Activated CD4-positive, alpha-beta T cell treated with anti-CD3 and anti-CD28 coated beads, Interleukin-2, amount 10 ng/mL, durations not matched to agents 24 days and 14 days (primary cell): ENCODE results near the gene DACT3. TPM values are rescaled to one million over a fixed set of nuclear protein-coding genes. Genes with fewer than 3 reads are reported as not detected.
A peak's percentile ranks its signal among the peaks of the same experiment; 100 is the strongest.

Experiments used
- DNase-seq: peaks from one replicate; pipeline ENCODE4 v3.0.0; 2022
- H3K27ac Mint-ChIP-seq: one replicate; pipeline ENCODE4 v1.8.0; 2022; ENCODE audit warnings: mild to moderate bottlenecking, mixed read lengths
- H3K27me3 Mint-ChIP-seq: one replicate; pipeline ENCODE4 v1.8.0; 2022; ENCODE audit warnings: mixed read lengths
- H3K36me3 Mint-ChIP-seq: one replicate; pipeline ENCODE4 v1.8.0; 2022; ENCODE audit warnings: low read depth, mild to moderate bottlenecking, mixed read lengths
- H3K4me1 Mint-ChIP-seq: one replicate; pipeline ENCODE4 v1.8.0; 2021; ENCODE audit warnings: mixed read lengths
- H3K4me3 Mint-ChIP-seq: one replicate; pipeline ENCODE4 v1.8.0; 2022; ENCODE audit warnings: mild to moderate bottlenecking, moderate library complexity, mixed read lengths
- H3K9me3 Mint-ChIP-seq: one replicate; pipeline ENCODE4 v1.8.0; 2021; ENCODE audit warnings: mixed read lengths
- intact Hi-C: fragments of 100-400 bp; cut with micrococcal nuclease; formaldehyde crosslinking; loops from one replicate; pipeline ENCODE4 v1.15.1; 2023
- total RNA-seq: library from RNA; stranded (reverse); gene quantifications from 2 replicates; pipeline ENCODE4 v1.2.3, GENCODE V29; 2022

Gene DACT3
- total RNA-seq, result 3.2 and 3.7 TPM in 2 replicates

- Mint-ChIP-seq H3K27ac (peak within 1 kb of the TSS; percentile 85), H3K36me3 (peaks cover 2% of the 10 kb centered on the region), H3K4me1 (peaks cover 15% of the 10 kb centered on the region), H3K4me3 (peak within 1 kb of the TSS; percentile 80), H3K27me3 (peaks cover 29% of the 10 kb centered on the region), H3K9me3 (no peaks in the 10 kb centered on the region)
- DNase-seq, result peak; percentile 100
- intact Hi-C loops, result loop anchor here (1.0 to 5.0 kb wide), 2 partner anchors 27 to 314 kb away; partner anchors contain the start of gene PPP5C
Observed at GRCh38 chr19:46661020-46661731, at the start of gene DACT3. DACT3 (minus strand) TSS chr19:46661182; CDS start chr19:46661064, 118 bp downstream.

- intact Hi-C loops, result loop anchor here (5.0 kb wide), 1 partner anchor 37 kb away; the partner anchor contains the start of genes FKRP and STRN4
- Mint-ChIP-seq H3K9me3 (no peaks in the 10 kb centered on the region), H3K27me3 (no peaks in the 10 kb centered on the region), H3K4me3 (no peak overlapping the region), H3K27ac (no peak overlapping the region), H3K4me1 (peaks cover 22% of the 10 kb centered on the region), H3K36me3 (peaks cover 45% of the 10 kb centered on the region)
- no peak for DNase-seq
Observed at GRCh38 chr19:46710687-46711086, 49.7 kb upstream of the DACT3 start.

- Mint-ChIP-seq H3K27ac (peak overlapping the region; percentile 82), H3K36me3 (peaks cover 66% of the 10 kb centered on the region), H3K4me1 (peaks cover 12% of the 10 kb centered on the region), H3K9me3 (no peaks in the 10 kb centered on the region), H3K27me3 (no peaks in the 10 kb centered on the region), H3K4me3 (no peak overlapping the region)
- peak; percentile 96 for DNase-seq
- intact Hi-C loops, result loop anchor here (1.0 kb wide), 1 partner anchor 24 kb away; no protein-coding TSS in a partner anchor
Observed at GRCh38 chr19:46704379-46705076, 43.5 kb upstream of the DACT3 start.

GRCh38 chr19:46700704-46701103 is 39.7 kb upstream of the DACT3 start:
- no peak for DNase-seq
- Mint-ChIP-seq H3K4me1 (peaks cover 12% of the 10 kb centered on the region), H3K36me3 (peaks cover 74% of the 10 kb centered on the region), H3K27ac (no peak overlapping the region), H3K27me3 (no peaks in the 10 kb centered on the region), H3K9me3 (no peaks in the 10 kb centered on the region), H3K4me3 (no peak overlapping the region)
- intact Hi-C loops, result no loop called here

GRCh38 chr19:46698395-46699321 is 37.7 kb upstream of the DACT3 start:
- H3K27ac Mint-ChIP-seq, result no peak overlapping the region

GRCh38 chr19:46697204-46697960 is 36.4 kb upstream of the DACT3 start:
- no peaks in the 10 kb centered on the region for H3K9me3 Mint-ChIP-seq
- no peaks in the 10 kb centered on the region for H3K27me3 Mint-ChIP-seq
- H3K4me1 Mint-ChIP-seq, result peaks cover 6% of the 10 kb centered on the region
- no peak overlapping the region for H3K4me3 Mint-ChIP-seq
- H3K27ac Mint-ChIP-seq, result no peak overlapping the region
- H3K36me3 Mint-ChIP-seq, result peaks cover 77% of the 10 kb centered on the region
- intact Hi-C loops, result no loop called here
- DNase-seq, result peak; percentile 72

More at GRCh38 chr19:46698395-46699321, 37.7 kb upstream of the DACT3 start:
- no peaks in the 10 kb centered on the region for H3K9me3 Mint-ChIP-seq
- H3K27me3 Mint-ChIP-seq, result no peaks in the 10 kb centered on the region
- peaks cover 74% of the 10 kb centered on the region for H3K36me3 Mint-ChIP-seq
- peaks cover 3% of the 10 kb centered on the region for H3K4me1 Mint-ChIP-seq
- no peak for DNase-seq
- no peak overlapping the region for H3K4me3 Mint-ChIP-seq
- intact Hi-C loops, result no loop called here

GRCh38 chr19:46696866-46697203 is 35.9 kb upstream of the DACT3 start:
- H3K4me1 Mint-ChIP-seq, result peaks cover 6% of the 10 kb centered on the region
- DNase-seq, result no peak
- no peaks in the 10 kb centered on the region for H3K9me3 Mint-ChIP-seq
- H3K36me3 Mint-ChIP-seq, result peaks cover 80% of the 10 kb centered on the region
- intact Hi-C loops, result no loop called here
- H3K27ac Mint-ChIP-seq, result no peak overlapping the region
- no peak overlapping the region for H3K4me3 Mint-ChIP-seq
- H3K27me3 Mint-ChIP-seq, result no peaks in the 10 kb centered on the region

GRCh38 chr19:46696052-46696451 is 35.1 kb upstream of the DACT3 start:
- H3K4me3 Mint-ChIP-seq, result no peak overlapping the region
- peaks cover 6% of the 10 kb centered on the region for H3K4me1 Mint-ChIP-seq
- H3K27me3 Mint-ChIP-seq, result no peaks in the 10 kb centered on the region
- DNase-seq, result no peak
- H3K27ac Mint-ChIP-seq, result no peak overlapping the region
- H3K36me3 Mint-ChIP-seq, result peaks cover 82% of the 10 kb centered on the region
- intact Hi-C loops, result no loop called here
- H3K9me3 Mint-ChIP-seq, result no peaks in the 10 kb centered on the region

- no peak for DNase-seq
- Mint-ChIP-seq H3K9me3 (no peaks in the 10 kb centered on the region), H3K27ac (no peak overlapping the region), H3K36me3 (peaks cover 88% of the 10 kb centered on the region), H3K27me3 (no peaks in the 10 kb centered on the region), H3K4me1 (peaks cover 6% of the 10 kb centered on the region), H3K4me3 (no peak overlapping the region)
- intact Hi-C loops, result no loop called here
Observed at GRCh38 chr19:46693760-46694159, 32.8 kb upstream of the DACT3 start.

- peak overlapping the region; percentile 18 for H3K27ac Mint-ChIP-seq
- no peak for DNase-seq
- no peaks in the 10 kb centered on the region for H3K9me3 Mint-ChIP-seq
- no peaks in the 10 kb centered on the region for H3K27me3 Mint-ChIP-seq
- intact Hi-C loops, result no loop called here
- H3K4me3 Mint-ChIP-seq, result no peak overlapping the region
- peaks cover 6% of the 10 kb centered on the region for H3K4me1 Mint-ChIP-seq
- H3K36me3 Mint-ChIP-seq, result peaks cover 84% of the 10 kb centered on the region
Observed at GRCh38 chr19:46692918-46693722, 32.1 kb upstream of the DACT3 start.

- Mint-ChIP-seq H3K4me3 (no peak overlapping the region), H3K4me1 (peaks cover 4% of the 10 kb centered on the region), H3K9me3 (no peaks in the 10 kb centered on the region), H3K27me3 (no peaks in the 10 kb centered on the region), H3K27ac (no peak overlapping the region), H3K36me3 (peaks cover 84% of the 10 kb centered on the region)
- no peak for DNase-seq
- intact Hi-C loops, result no loop called here
Observed at GRCh38 chr19:46691948-46692347, 31.0 kb upstream of the DACT3 start.

GRCh38 chr19:46691104-46691503 is 30.1 kb upstream of the DACT3 start:
- H3K27me3 Mint-ChIP-seq, result no peaks in the 10 kb centered on the region
- H3K36me3 Mint-ChIP-seq, result peaks cover 80% of the 10 kb centered on the region
- no peak overlapping the region for H3K4me3 Mint-ChIP-seq
- intact Hi-C loops, result no loop called here
- H3K27ac Mint-ChIP-seq, result peak overlapping the region; percentile 34
- peaks cover 3% of the 10 kb centered on the region for H3K4me1 Mint-ChIP-seq
- DNase-seq, result no peak
- no peaks in the 10 kb centered on the region for H3K9me3 Mint-ChIP-seq
